Ishikawa (cell line): ENCODE results near the gene HMOX1.

Source experiments
- CEBPB ChIP-seq: IDR thresholded peaks from 2 replicates; pipeline ENCODE4 v1.6.1; 2012
- CREB1 ChIP-seq: IDR thresholded peaks from 2 replicates; pipeline ENCODE4 v1.6.1; 2012; ENCODE audit warnings: low read depth
- EGR1 ChIP-seq: IDR thresholded peaks from 2 replicates; pipeline ENCODE4 v1.6.1; 2012
- EP300 ChIP-seq: IDR thresholded peaks from 2 replicates; pipeline ENCODE4 v1.6.1; 2012; ENCODE audit warnings: borderline replicate concordance
- FOXM1 ChIP-seq: IDR thresholded peaks from 2 replicates; pipeline ENCODE4 v1.6.1; 2012; ENCODE audit warnings: low read depth, borderline replicate concordance
- NFIC ChIP-seq: IDR thresholded peaks from 2 replicates; pipeline ENCODE4 v1.6.1; 2012
- RAD21 ChIP-seq: IDR thresholded peaks from 2 replicates; pipeline ENCODE4 v1.6.1; 2012; ENCODE audit warnings: low read depth
- TAF1 ChIP-seq: IDR thresholded peaks from 2 replicates; pipeline ENCODE4 v1.6.1; 2012; ENCODE audit warnings: low read depth, mild to moderate bottlenecking
- TCF12 ChIP-seq: IDR thresholded peaks from 2 replicates; pipeline ENCODE4 v1.6.1; 2012; ENCODE audit warnings: low read depth
- TEAD4 ChIP-seq: IDR thresholded peaks from 2 replicates; pipeline ENCODE4 v1.6.1; 2012
- USF1 ChIP-seq: IDR thresholded peaks from 2 replicates; pipeline ENCODE4 v1.6.1; 2012
- YY1 ChIP-seq: IDR thresholded peaks from 2 replicates; pipeline ENCODE4 v1.6.1; 2012; ENCODE audit warnings: low read depth
- ZBTB7A ChIP-seq: IDR thresholded peaks from 2 replicates; pipeline ENCODE4 v1.6.1; 2012; ENCODE audit warnings: low read depth
- TF ChIP-seq, protein P1 (sequence below): IDR thresholded peaks from 2 replicates; pipeline ENCODE4 v1.6.1; 2012; ENCODE audit warnings: low read depth, mild to moderate bottlenecking
- TF ChIP-seq, protein P2 (sequence below): IDR thresholded peaks from 2 replicates; pipeline ENCODE4 v1.6.1; 2012

HMOX1 gene

GRCh38 chr22:35439365-35439717, 58.4 kb downstream of the HMOX1 start:
- TF ChIP-seq, protein P1, sequence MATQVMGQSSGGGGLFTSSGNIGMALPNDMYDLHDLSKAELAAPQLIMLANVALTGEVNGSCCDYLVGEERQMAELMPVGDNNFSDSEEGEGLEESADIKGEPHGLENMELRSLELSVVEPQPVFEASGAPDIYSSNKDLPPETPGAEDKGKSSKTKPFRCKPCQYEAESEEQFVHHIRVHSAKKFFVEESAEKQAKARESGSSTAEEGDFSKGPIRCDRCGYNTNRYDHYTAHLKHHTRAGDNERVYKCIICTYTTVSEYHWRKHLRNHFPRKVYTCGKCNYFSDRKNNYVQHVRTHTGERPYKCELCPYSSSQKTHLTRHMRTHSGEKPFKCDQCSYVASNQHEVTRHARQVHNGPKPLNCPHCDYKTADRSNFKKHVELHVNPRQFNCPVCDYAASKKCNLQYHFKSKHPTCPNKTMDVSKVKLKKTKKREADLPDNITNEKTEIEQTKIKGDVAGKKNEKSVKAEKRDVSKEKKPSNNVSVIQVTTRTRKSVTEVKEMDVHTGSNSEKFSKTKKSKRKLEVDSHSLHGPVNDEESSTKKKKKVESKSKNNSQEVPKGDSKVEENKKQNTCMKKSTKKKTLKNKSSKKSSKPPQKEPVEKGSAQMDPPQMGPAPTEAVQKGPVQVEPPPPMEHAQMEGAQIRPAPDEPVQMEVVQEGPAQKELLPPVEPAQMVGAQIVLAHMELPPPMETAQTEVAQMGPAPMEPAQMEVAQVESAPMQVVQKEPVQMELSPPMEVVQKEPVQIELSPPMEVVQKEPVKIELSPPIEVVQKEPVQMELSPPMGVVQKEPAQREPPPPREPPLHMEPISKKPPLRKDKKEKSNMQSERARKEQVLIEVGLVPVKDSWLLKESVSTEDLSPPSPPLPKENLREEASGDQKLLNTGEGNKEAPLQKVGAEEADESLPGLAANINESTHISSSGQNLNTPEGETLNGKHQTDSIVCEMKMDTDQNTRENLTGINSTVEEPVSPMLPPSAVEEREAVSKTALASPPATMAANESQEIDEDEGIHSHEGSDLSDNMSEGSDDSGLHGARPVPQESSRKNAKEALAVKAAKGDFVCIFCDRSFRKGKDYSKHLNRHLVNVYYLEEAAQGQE = no peak
- TF ChIP-seq TCF12 (no peak), NFIC (no peak), YY1 (no peak), CREB1 (no peak), USF1 (no peak), ZBTB7A (no peak), TAF1 (no peak), CEBPB (no peak), RAD21 (no peak), FOXM1 (no peak), TEAD4 (no peak)

DNA sequence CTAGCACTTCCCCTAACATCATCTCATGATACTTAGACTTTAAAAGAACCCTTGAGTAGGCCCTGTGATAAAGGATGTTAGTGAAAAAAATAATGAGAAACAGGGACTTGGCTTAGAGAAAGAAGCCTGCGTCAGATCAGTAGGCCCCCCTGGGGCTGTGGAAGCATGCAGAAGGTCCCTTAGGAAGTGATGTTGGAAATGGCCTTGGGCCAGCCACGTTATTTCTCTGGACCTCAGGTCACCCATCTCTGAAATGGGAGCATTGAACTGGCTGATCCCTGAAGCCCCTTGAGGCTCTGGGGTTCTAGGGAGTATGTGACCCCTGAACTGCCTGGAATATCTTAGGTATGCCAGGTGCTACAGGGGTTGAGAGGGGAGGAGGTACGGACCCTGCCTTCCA, 59.2 kb downstream of the HMOX1 start:
- TF ChIP-seq CEBPB (no peak), TAF1 (no peak), EP300 (no peak), ZBTB7A (no peak), CREB1 (no peak), TEAD4 (no peak), NFIC (no peak), EGR1 (no peak), TCF12 (no peak), RAD21 (no peak), YY1 (no peak), FOXM1 (no peak), USF1 (no peak)
- TF ChIP-seq, protein P2, sequence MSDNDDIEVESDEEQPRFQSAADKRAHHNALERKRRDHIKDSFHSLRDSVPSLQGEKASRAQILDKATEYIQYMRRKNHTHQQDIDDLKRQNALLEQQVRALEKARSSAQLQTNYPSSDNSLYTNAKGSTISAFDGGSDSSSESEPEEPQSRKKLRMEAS = no peak
- TF ChIP-seq, protein P1 = no peak

DNA sequence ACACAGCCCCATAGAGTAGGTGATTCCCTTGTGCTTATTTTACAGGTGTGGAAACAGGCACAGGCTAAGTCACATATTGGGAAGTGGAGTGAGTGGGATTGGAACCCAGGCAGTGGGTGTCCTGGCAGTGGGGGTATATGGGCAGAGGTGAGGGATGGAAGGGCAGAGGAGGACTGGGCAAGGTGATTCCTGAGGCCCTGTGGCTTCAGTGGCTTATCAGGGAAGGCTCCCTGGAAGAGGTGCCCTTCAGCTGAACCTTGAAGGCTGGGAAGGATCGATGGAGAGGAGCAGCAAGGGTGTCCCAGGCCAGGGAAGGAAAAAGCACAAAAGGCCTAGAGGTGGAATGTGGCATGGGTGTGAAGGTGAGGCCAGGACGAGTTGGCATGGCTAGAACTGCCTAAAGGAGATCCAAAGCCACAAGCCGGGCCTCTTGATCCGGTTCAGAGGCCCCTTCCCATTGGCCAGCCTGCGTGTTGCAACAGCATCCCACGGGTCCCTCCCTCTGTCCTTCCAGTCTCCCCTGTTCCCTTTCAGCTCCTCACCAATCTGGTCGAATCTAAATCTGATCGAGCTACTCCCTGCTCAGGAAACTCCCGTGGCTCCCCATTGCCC, 60.7 kb downstream of the HMOX1 start:
- TF ChIP-seq TAF1 = no peak
- TF ChIP-seq EP300 = no peak
- no peak for TF ChIP-seq TEAD4
- TF ChIP-seq EGR1 = no peak
- TF ChIP-seq CEBPB = no peak
- TF ChIP-seq RAD21 = no peak
- TF ChIP-seq TCF12 = no peak
- no peak for TF ChIP-seq CREB1
- TF ChIP-seq YY1 = no peak
- TF ChIP-seq ZBTB7A = no peak
- TF ChIP-seq, protein P1 = no peak
- TF ChIP-seq USF1 = no peak
- TF ChIP-seq, protein P2 = no peak
- TF ChIP-seq NFIC = no peak
- no peak for TF ChIP-seq FOXM1

DNA sequence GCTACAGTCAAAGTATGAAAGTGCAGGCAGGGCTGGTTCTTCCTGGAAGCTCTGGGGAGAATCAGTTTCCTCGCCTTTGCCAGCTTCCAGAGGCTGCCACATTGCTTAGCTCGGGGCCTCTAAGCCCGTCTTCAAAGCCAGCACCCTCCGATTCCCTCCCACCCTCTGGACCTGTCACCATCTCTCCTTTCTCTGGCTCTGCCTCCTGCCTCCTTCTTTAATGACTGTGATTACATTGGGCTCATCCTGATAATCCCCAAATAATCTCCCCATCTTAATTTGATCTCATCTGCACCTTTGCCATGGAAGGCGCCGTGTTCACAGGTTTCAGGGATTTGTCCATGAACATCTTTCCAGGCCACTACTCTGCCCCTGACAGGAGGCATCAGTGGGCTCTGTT, 61.6 kb downstream of the HMOX1 start:
- TF ChIP-seq RAD21 (no peak), ZBTB7A (no peak), TCF12 (no peak), TAF1 (no peak), EGR1 (no peak), USF1 (no peak), EP300 (no peak), CREB1 (no peak), NFIC (no peak), YY1 (no peak), FOXM1 (no peak), TEAD4 (no peak), CEBPB (no peak)
- TF ChIP-seq, protein P2 = no peak
- TF ChIP-seq, protein P1 = no peak
